GM12874 (cell line): Measurements from ENCODE around the gene MED27.

Experiments
- TF ChIP-seq, protein P1 (sequence below): IDR thresholded peaks from 2 replicates; pipeline ENCODE4 v1.5.1; 2011; ENCODE audit warnings: low read depth, mild to moderate bottlenecking, control low read depth, low read length, moderate library complexity; ENCODE audit not compliant: insufficient read depth

Gene MED27

DNA sequence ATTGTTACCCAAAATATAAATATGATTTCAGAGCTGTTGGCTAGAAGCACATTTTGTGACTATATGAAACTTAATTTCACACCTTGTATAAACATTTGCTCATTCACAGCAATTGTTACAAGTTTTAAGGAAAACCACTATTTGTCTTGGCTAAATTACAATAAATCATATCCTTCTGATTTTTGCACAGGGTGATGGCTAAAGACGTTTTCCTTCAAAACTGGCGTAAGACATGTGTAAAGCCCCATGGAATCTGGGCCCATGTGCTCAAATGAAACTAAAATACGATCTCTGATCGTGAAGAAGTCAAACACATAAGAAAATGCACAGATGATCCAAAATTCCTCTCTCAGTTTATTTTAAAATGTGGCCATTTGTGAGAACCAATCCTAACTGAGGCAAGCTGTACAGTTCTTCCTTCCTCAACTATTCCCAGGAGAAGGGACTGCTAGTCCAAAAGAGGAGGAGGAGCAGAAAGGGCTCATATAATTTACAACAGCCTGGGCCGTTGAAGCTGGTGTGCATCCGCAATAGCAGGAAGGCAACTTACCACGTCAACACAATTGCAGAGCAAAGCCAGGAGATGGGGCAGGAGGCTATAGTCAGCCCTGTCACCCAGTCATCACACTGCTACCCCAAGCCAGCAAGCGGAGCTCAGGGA is 98.4 kb downstream of the MED27 start:
- TF ChIP-seq, protein P1, sequence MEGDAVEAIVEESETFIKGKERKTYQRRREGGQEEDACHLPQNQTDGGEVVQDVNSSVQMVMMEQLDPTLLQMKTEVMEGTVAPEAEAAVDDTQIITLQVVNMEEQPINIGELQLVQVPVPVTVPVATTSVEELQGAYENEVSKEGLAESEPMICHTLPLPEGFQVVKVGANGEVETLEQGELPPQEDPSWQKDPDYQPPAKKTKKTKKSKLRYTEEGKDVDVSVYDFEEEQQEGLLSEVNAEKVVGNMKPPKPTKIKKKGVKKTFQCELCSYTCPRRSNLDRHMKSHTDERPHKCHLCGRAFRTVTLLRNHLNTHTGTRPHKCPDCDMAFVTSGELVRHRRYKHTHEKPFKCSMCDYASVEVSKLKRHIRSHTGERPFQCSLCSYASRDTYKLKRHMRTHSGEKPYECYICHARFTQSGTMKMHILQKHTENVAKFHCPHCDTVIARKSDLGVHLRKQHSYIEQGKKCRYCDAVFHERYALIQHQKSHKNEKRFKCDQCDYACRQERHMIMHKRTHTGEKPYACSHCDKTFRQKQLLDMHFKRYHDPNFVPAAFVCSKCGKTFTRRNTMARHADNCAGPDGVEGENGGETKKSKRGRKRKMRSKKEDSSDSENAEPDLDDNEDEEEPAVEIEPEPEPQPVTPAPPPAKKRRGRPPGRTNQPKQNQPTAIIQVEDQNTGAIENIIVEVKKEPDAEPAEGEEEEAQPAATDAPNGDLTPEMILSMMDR = no peak

DNA sequence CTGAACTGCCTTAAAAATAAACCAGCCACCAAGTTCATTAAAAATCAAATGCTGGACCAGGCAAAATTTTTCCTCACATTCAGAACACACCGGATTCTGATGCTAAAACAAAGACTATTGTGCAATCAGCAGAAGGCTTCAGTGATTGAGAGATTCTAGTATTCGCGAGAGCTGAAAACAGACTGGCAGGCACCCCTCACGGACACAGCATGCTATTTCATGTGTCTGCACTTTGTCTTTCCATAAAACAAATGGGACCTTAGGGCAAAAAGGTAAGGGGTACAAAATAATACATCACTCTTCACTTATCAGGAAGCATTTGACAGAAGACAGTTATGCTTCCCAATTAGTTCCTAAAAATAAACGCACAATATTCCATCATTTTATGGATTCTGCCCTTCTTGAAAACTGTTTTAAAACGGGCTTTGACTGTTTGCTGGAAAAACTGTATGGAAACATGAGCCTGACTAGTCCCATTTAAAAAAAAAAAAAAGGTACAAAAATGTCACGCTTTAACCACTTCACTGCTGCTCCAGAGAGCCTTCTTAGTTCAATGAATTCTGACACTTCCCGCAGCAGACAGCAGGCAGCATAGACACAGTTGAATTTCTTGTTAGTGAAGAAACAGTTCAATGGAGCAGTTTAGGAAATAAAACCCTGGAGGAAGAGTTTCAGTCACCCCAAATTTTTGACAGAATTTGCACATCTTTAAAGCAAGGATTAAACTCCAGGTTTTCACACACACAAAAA is 99.2 kb downstream of the MED27 start:
- TF ChIP-seq, protein P1 = no peak

DNA sequence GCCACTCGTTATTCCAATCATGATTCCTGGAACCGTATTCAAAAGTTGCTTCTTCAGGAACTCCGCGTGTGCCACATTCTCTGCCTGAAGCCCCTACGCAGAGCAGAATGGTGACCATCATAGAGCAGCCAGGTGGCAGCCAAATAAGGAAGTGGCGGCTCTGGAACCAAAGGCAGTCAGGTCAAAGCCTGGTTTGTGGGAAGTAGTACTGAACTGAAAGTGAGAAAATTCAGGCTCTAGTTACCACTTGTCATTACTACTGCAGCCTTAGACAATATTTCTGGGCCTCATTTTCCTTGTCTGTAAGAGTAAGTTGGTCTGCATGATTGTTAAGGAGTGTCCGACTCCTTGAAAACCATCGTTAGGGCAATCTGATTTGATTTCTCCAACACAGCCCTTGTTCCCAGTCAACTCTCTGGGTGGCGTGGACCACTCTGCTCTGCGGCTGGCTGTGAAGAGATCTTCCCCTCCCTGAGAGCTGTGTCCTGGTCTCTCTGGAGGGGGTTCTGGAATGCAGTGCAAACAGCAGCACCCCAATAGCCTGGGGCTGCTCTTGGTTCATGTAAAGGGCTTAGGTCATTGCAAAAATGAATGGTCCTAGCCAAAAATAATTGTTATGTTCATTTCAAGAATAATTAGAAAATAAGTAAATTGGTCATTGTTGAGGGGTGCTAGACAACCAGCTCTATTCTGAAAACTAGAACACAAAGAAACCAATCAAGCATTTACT is 102.4 kb downstream of the MED27 start:
- TF ChIP-seq, protein P1 = no peak

DNA sequence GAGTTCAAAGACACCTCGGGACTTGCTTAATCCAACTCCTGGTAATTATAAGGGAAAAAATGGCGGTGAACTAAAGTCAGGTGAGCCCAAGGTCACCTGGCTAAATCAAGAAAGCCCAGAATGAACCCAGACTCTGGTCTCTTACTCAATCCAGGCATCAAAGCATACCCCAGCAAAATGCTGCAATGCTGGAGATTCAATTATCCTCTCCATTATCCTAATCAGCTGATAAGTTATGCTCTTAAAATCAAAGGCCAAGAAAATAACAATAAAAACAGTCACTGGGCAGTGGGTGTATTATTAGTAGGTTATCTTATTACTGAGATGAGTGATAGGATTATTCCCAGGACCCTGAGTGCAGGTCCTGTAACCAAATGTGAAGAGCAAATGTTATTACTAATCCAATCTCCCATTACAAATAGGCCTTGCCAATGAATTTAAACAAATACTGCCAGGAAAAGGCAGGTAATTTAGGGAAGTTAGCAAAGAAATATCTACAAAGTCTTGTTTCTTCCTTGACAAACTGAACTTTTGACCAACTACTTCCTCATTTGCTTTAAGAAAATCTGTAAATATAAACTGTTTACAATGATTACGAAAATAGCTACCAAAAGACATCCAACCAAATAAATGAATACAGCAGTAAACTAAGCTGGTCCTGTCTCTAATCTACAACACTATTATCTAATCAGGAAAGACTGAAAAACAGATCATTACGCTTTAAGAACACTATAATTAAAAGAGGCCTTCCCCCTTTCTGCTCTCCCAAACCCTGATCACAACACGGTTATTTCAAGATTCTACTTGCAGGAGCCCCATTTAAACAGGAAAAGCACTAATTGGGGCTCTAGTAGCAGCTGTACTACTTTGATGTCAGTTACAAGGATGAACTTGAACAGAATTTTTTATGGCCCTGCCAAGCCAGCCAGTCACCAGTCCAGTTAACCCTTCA is 103.2 kb downstream of the MED27 start:
- TF ChIP-seq, protein P1 = no peak

DNA sequence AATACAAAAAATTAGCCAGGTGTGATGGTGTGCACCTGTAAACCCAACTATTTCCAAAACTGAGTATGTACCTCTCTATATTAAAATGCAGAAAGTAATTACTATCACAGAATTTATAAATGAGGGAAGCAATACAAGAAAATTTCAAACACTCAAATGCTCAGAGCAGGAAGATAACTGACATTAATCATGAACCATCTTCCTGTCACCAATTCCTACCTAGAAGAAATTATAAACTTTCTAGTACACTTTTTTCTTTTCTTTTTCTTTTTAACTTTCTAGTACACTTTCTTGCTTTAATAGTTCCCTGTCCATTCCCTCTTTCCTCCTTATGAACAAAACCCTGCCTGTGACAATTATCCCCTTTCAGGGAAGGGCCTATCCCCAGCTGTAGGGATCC is 106.8 kb downstream of the MED27 start:
- TF ChIP-seq, protein P1 = no peak

DNA sequence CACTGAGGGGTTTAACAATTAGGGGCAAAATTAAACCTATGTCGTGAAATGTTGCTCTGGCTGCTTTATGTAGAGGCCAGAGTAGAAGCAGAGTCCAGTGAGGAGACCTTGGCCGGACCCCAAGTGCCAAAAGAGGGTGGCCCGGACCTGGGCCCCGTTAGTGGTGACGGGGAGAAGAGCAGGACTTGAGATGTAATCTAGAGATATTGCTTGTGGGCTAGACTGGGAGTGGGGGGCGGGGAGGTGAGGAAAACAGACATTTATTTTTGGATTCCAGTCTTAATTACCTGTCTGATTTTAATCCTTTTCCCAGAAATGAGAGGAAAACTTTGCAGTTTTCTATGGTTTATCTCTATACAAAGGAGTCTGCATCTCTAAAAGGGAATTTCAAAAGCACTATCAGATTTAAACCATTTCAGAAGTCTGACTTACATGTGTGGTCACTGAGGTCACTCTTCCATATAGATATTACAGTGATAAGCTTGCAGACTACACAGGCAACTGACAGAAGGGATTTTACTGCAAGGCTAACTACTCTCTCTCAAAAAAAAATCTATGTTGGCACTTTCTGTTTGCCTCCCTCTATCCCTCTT is 108.1 kb downstream of the MED27 start:
- TF ChIP-seq, protein P1 = no peak
